ENCODE results near the gene ARV1. TPM values are rescaled to one million over a fixed set of nuclear protein-coding genes. Genes with fewer than 3 reads are reported as not detected.

ARV1 gene
- total RNA-seq, 1 experiment from 2014 or later = 8.0 TPM

DNA sequence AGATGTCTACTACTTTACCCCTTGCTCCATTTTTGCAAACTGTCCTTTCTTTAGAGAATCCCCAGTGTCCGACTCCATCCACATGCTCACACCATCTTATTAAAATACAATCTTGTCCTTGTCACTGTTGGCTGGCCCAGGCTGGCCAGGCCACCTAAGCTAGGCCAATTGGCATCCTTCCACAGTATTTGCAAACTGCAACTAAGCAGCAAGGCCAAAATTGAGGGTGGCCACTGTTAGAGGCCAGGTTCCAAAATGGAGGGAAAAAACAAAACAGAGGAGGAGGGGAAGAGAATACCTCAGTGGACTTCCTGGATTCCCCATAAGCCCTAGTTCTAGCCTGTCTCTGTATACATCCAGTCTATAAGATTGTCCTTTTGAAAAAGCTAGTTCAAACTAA lies 56.9 kb downstream of the ARV1 start:
- H2BK20ac ChIP-seq (ENCODE audit: low read depth, low read length, poor library complexity, severe bottlenecking) = no peak overlapping the region
- no peak overlapping the region for H3K56ac ChIP-seq (ENCODE audit: insufficient read length, low read depth, low read length)
- H3K14ac ChIP-seq (ENCODE audit: insufficient read depth, low read length) = no peak overlapping the region
- no peaks in the 10 kb centered on the region for H3K4me1 ChIP-seq (ENCODE audit: insufficient read depth, low read length)
- no peak overlapping the region for H2AK5ac ChIP-seq (ENCODE audit: insufficient read length, low read length)
- no peak overlapping the region for H3K9ac ChIP-seq (ENCODE audit: extremely low read depth, insufficient read length, low read length)
- no peak overlapping the region for H4K91ac ChIP-seq (ENCODE audit: insufficient read length, low read depth, low read length)
- H3K4ac ChIP-seq (ENCODE audit: low read depth, low read length) = no peak overlapping the region
- DNase-seq = no peak
- H3K4me2 ChIP-seq (ENCODE audit: insufficient read depth, insufficient read length, low read length) = no peak overlapping the region
- no peaks in the 10 kb centered on the region for H3K9me3 ChIP-seq (ENCODE audit: control insufficient read depth, low read depth, low read length)
- H3K9me3 Mint-ChIP-seq = no peaks in the 10 kb centered on the region; a peak in 1 of 5 replicates
- H3K4me3 Mint-ChIP-seq = no peak overlapping the region
- TF ChIP-seq, protein P1, sequence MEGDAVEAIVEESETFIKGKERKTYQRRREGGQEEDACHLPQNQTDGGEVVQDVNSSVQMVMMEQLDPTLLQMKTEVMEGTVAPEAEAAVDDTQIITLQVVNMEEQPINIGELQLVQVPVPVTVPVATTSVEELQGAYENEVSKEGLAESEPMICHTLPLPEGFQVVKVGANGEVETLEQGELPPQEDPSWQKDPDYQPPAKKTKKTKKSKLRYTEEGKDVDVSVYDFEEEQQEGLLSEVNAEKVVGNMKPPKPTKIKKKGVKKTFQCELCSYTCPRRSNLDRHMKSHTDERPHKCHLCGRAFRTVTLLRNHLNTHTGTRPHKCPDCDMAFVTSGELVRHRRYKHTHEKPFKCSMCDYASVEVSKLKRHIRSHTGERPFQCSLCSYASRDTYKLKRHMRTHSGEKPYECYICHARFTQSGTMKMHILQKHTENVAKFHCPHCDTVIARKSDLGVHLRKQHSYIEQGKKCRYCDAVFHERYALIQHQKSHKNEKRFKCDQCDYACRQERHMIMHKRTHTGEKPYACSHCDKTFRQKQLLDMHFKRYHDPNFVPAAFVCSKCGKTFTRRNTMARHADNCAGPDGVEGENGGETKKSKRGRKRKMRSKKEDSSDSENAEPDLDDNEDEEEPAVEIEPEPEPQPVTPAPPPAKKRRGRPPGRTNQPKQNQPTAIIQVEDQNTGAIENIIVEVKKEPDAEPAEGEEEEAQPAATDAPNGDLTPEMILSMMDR (conservative IDR thresholded peaks at IDR 0.05) = no peak
- H3K27ac Mint-ChIP-seq = no peak overlapping the region; a peak in 1 of 7 replicates
- H3K18ac ChIP-seq (ENCODE audit: insufficient read length, low read depth, low read length) = no peak overlapping the region
- H3T11ph ChIP-seq (ENCODE audit: low read length) = no peak overlapping the region
- peaks cover 33% of the 10 kb centered on the region; the same call in 1 of the 2 replicates for H3K27me3 ChIP-seq (ENCODE audit: insufficient read depth, low read length)
- no peak overlapping the region for H2AFZ ChIP-seq (ENCODE audit: low read length)
- no peak overlapping the region for H3K23ac ChIP-seq (ENCODE audit: insufficient read length, low read depth, low read length)
- peaks cover 0 to 3% of the 10 kb centered on the region in 2 experiments; a peak in 2 of 4 replicates for H3K4me1 Mint-ChIP-seq
- no peak overlapping the region for H4K8ac ChIP-seq (replicated peaks; ENCODE audit: insufficient read length, low read depth, low read length)
- no peaks in the 10 kb centered on the region for H3K36me3 Mint-ChIP-seq (ENCODE audit: insufficient read depth in 1 of 3, low read depth in 3 of 3)
- no peak overlapping the region for H2BK5ac ChIP-seq (ENCODE audit: insufficient read length, low read length)
- peaks cover 89% of the 10 kb centered on the region for H3K27me3 Mint-ChIP-seq (ENCODE audit: low read depth)
- no peaks in the 10 kb centered on the region for H3K79me2 ChIP-seq (ENCODE audit: insufficient read depth, low read length)
- no peak overlapping the region for H4K5ac ChIP-seq (ENCODE audit: insufficient read length, low read depth, low read length)
- WGBS (ENCODE audit: extremely low coverage, insufficient read length, low lambda C conversion rate) = no CpG with 5 or more reads among the region's 1 CpG
- H3K79me1 ChIP-seq (ENCODE audit: insufficient read depth, low read depth, low read length, poor library complexity, severe bottlenecking) = no peaks in the 10 kb centered on the region
- no peak overlapping the region for H2BK120ac ChIP-seq (ENCODE audit: low read depth, low read length, poor library complexity, severe bottlenecking)
- H2BK15ac ChIP-seq (ENCODE audit: low read depth, low read length) = no peak overlapping the region
- H4K20me1 ChIP-seq (ENCODE audit: control insufficient read depth, insufficient read depth, insufficient read length) = no peaks in the 10 kb centered on the region
- no peak overlapping the region for H2BK12ac ChIP-seq (ENCODE audit: insufficient read length, low read depth, low read length)
- no peak overlapping the region for H3K27ac ChIP-seq (ENCODE audit: insufficient read length, low read depth, low read length)
- H3K23me2 ChIP-seq (ENCODE audit: insufficient read length, low read depth, low read length, poor library complexity, severe bottlenecking) = peaks cover 10% of the 10 kb centered on the region
